Endothelial cell of umbilical vein (primary cell): ENCODE data around the gene RIMOC1. TPM values are rescaled to one million over a fixed set of nuclear protein-coding genes. Genes with fewer than 3 reads are reported as not detected.

Experiments
- BruUV-seq: library from RNA; stranded (reverse); fragments of 400-500 nt; replicated peaks from 2 replicates; lab custom pipeline; 2021; lab: Mats Ljungman, UMichigan
- CTCF ChIA-PET: fragments of 300-600, 350-600 bp; sonication (Branson Sonifier 250); formaldehyde crosslinking; loops from one replicate; lab custom pipeline; 2021; ENCODE audit warnings: antibody characterized with exemption, inconsistent platforms; lab: Charles Lee
- POLR2A ChIA-PET: fragments of 300-600, 350-600 bp; sonication (Branson Sonifier 250); formaldehyde crosslinking; loops from one replicate; lab custom pipeline; 2021; ENCODE audit warnings: antibody characterized with exemption, inconsistent platforms; lab: Charles Lee
- DNase-seq: peaks from one replicate; pipeline ENCODE4 v3.0.0-alpha.2; 2011; ENCODE audit warnings: low read depth, low spot score
- FAIRE-seq: peaks from 2 replicates; lab custom pipeline; 2011; peaks lifted over from hg19 to GRCh38; lab: Jason Lieb, UNC
- H2AFZ ChIP-seq: 2 replicates; pipeline ENCODE4 v1.6.0; 2012; ENCODE audit warnings: low read depth, low read length, control low read depth, inconsistent platforms
- H3K27ac ChIP-seq: 2 replicates; pipeline ENCODE4 v1.5.1; 2011; ENCODE audit warnings: low read depth, mild to moderate bottlenecking, control low read depth, low read length, moderate library complexity; ENCODE audit not compliant: insufficient read depth
- H3K27me3 ChIP-seq, 2 experiments: 2 replicates each; pipeline versions ENCODE4 v1.6.0 to v1.6.1; 2011; ENCODE audit warnings: low read length in 2 of 2, mixed read lengths in 1 of 2; ENCODE audit not compliant: control insufficient read depth in 2 of 2, insufficient read depth in 2 of 2
- H3K36me3 ChIP-seq, 2 experiments: 2 replicates in 1 of 2; 3 replicates in 1 of 2; pipeline ENCODE4 v1.5.1; 2011; ENCODE audit warnings: low read length in 2 of 2, mild to moderate bottlenecking in 1 of 2, moderate library complexity in 1 of 2; ENCODE audit not compliant: control insufficient read depth in 2 of 2, insufficient read depth in 2 of 2; ENCODE audit errors: extremely low read depth in 1 of 2
- H3K4me1 ChIP-seq: 3 replicates; pipeline ENCODE4 v1.5.1; 2011; ENCODE audit warnings: mild to moderate bottlenecking, low read length; ENCODE audit not compliant: control insufficient read depth, insufficient read depth; ENCODE audit errors: extremely low read depth
- H3K4me2 ChIP-seq: 2 replicates; pipeline ENCODE4 v1.6.1; 2011; ENCODE audit warnings: low read length, control low read depth, mixed read lengths; ENCODE audit not compliant: insufficient read depth
- H3K4me3 ChIP-seq, 3 experiments: fragments of 200-600 bp in 1 of 3; sonication (generic), shearing (Covaris generic) in 1 of 3; replicated peaks in 1 of 3; 2 replicates each; pipeline ENCODE4 v1.5.1; 2011 to 2016; ENCODE audit warnings: control low read depth in 3 of 3, low read length in 3 of 3, mild to moderate bottlenecking in 2 of 3, inconsistent platforms in 1 of 3, low read depth in 1 of 3, moderate library complexity in 1 of 3; ENCODE audit not compliant: insufficient read depth in 1 of 3
- H3K79me2 ChIP-seq: 2 replicates; pipeline ENCODE4 v1.6.0; 2012; ENCODE audit warnings: low read length, inconsistent platforms; ENCODE audit not compliant: control insufficient read depth, insufficient read depth
- H3K9ac ChIP-seq: replicated peaks from 2 replicates; pipeline ENCODE3; 2011; ENCODE audit warnings: low read length, control low read depth; ENCODE audit not compliant: insufficient read depth; ENCODE audit errors: extremely low read depth
- H3K9me1 ChIP-seq: replicated peaks from 3 replicates; pipeline ENCODE4 v1.6.0; 2011; ENCODE audit warnings: mild to moderate bottlenecking, low read length; ENCODE audit not compliant: control insufficient read depth, insufficient read depth; ENCODE audit errors: extremely low read depth
- H3K9me3 ChIP-seq: replicated peaks from 2 replicates; pipeline ENCODE4 v1.5.1; 2012; ENCODE audit warnings: low read length, inconsistent platforms; ENCODE audit not compliant: control insufficient read depth, insufficient read depth
- H4K20me1 ChIP-seq: replicated peaks from 2 replicates; pipeline ENCODE3; 2011; ENCODE audit warnings: mild to moderate bottlenecking, low read length; ENCODE audit not compliant: control insufficient read depth, insufficient read depth; ENCODE audit errors: extremely low read depth
- EZH2 ChIP-seq: IDR thresholded peaks from 2 replicates; pipeline ENCODE4 v1.6.1; 2012; ENCODE audit warnings: borderline replicate concordance, low read depth, mild to moderate bottlenecking, moderate library complexity, low read length, inconsistent platforms; ENCODE audit not compliant: severe bottlenecking
- FOS ChIP-seq: IDR thresholded peaks from 2 replicates; pipeline ENCODE4 v1.6.1; 2011; ENCODE audit warnings: mild to moderate bottlenecking, low read length, moderate library complexity, borderline replicate concordance; ENCODE audit not compliant: insufficient read depth
- JUN ChIP-seq: IDR thresholded peaks from 2 replicates; pipeline ENCODE4 v1.6.1; 2011; ENCODE audit warnings: borderline replicate concordance, low read depth; ENCODE audit not compliant: insufficient read length, insufficient read depth
- dilution Hi-C: fragments of 300-500 bp; cut with MboI; formaldehyde crosslinking; loops from one replicate; pipeline ENCODE4 v1.15.0; 2019; ENCODE audit warnings: low sequenced_read_pairs; ENCODE audit not compliant: extremely low pct_ligation_motif_present
- intact Hi-C: fragments of 100-400 bp; cut with micrococcal nuclease; formaldehyde crosslinking; loops from one replicate; pipeline ENCODE4 v1.10.0; 2022
- polyA plus RNA-seq, 4 experiments: library from polyadenylated mRNA; depleted of rRNA in 3 of 4; stranded (reverse) in 3 of 4; unstranded in 1 of 4; fragments of >200 nt; gene quantifications; 2 replicates each; pipeline versions ENCODE4 v1.2.1 to v1.2.3, GENCODE V29; 2011 to 2012; ENCODE audit warnings: missing spikeins in 1 of 4
- total RNA-seq: library from RNA; stranded (reverse); gene quantifications from 2 replicates; pipeline ENCODE4 v1.2.3, GENCODE V29; 2021
- TF ChIP-seq, protein P1 (sequence below), 2 donors: IDR thresholded peaks; 1 replicate in 1 of 2; 2 replicates in 1 of 2; pipeline ENCODE4 v1.5.1; 2011; ENCODE audit warnings: low read length in 2 of 2, mild to moderate bottlenecking in 2 of 2, moderate library complexity in 2 of 2, control low read depth in 1 of 2, inconsistent platforms in 1 of 2, low read depth in 1 of 2; ENCODE audit not compliant: insufficient read depth in 1 of 2; ENCODE audit errors: extremely low read depth in 1 of 2

The RIMOC1 gene
- total and polyA plus RNA-seq, 2 donors (not counting 3 experiments of a cell fraction or from before 2014, with no cell fraction given), result 15.7 to 32.0 TPM

DNA sequence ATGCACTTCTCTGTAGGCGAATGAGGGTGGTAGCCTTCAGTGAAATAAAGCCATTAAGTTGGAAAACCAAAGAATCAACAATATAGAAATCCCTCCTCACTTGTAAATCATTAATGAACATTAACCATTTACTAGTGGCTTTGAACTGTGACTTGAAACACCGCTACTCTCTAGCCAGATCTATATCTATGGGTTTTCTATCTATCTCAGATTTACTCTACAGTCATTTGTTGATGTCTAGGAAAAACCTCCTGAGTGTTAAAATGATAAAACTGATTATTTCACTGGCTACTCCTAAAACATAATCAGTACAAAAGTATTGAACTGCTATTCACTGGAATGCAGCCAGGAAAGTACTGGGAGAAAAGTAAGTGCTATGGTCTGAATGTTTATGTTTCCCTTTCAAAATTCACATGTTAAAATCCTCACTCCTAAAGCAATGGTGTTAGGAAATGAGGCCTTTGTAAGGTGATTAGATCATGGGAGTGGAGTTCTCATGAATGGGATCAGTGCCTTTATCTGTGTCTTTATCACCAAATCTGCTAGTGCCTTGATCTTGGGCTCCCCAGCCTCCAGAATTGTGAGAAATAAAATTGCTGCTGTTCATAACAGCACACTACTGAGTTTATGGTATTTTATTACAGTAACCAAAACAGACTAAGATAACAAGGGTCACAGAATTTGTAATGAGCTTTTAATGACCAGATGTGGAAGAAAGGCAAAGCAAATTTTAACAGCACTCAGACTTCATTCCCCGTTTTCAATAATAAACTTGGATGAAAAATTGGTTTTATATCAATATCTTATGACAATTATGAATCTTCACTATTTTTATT is 25.3 kb upstream of the RIMOC1 start:
- TF ChIP-seq JUN, result no peak
- TF ChIP-seq EZH2, result no peak
- TF ChIP-seq, protein P1, sequence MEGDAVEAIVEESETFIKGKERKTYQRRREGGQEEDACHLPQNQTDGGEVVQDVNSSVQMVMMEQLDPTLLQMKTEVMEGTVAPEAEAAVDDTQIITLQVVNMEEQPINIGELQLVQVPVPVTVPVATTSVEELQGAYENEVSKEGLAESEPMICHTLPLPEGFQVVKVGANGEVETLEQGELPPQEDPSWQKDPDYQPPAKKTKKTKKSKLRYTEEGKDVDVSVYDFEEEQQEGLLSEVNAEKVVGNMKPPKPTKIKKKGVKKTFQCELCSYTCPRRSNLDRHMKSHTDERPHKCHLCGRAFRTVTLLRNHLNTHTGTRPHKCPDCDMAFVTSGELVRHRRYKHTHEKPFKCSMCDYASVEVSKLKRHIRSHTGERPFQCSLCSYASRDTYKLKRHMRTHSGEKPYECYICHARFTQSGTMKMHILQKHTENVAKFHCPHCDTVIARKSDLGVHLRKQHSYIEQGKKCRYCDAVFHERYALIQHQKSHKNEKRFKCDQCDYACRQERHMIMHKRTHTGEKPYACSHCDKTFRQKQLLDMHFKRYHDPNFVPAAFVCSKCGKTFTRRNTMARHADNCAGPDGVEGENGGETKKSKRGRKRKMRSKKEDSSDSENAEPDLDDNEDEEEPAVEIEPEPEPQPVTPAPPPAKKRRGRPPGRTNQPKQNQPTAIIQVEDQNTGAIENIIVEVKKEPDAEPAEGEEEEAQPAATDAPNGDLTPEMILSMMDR (IDR thresholded peaks at IDR 0.05; ENCODE audit: extremely low read depth in 1 of 2, insufficient read depth in 1 of 2, low read depth in 1 of 2, low read length in 2 of 2), result no peak
- no peak for TF ChIP-seq FOS
- H3K36me3 ChIP-seq, result no peaks in the 10 kb centered on the region
- no peaks in the 10 kb centered on the region for H3K79me2 ChIP-seq
- DNase-seq (no peak), FAIRE-seq (peak; percentile 55)
- no peak overlapping the region for H3K4me3 ChIP-seq
- intact Hi-C loops, result no loop called here
- ChIA-PET CTCF (no interaction called here), POLR2A (no interaction called here)
- H3K27ac ChIP-seq, result no peak overlapping the region
- H3K4me1 ChIP-seq, result no peaks in the 10 kb centered on the region
- H3K9me3 ChIP-seq, result no peaks in the 10 kb centered on the region
- H3K27me3 ChIP-seq, result peaks cover 4 to 18% of the 10 kb centered on the region in 2 experiments
- no peak overlapping the region for H3K4me2 ChIP-seq
- H2AFZ ChIP-seq, result no peak overlapping the region
- H3K9me1 ChIP-seq, result no peaks in the 10 kb centered on the region
- dilution Hi-C loops, result no loop called here
- no TSS peak for BruUV-seq
- H4K20me1 ChIP-seq, result no peaks in the 10 kb centered on the region
- H3K9ac ChIP-seq, result no peak overlapping the region
